Subcutaneous adipose tissue (tissue), 4 donors: Measurements from ENCODE around the gene MPP7. TPM values are rescaled to one million over a fixed set of nuclear protein-coding genes. Genes with fewer than 3 reads are reported as not detected.

ENCODE experiments used
- CTCF ChIP-seq: fragments of 450-650 bp; IDR thresholded peaks from one replicate; pipeline ENCODE4 v1.5.1; 2016; ENCODE audit warnings: low read depth, mild to moderate bottlenecking, control low read depth, antibody characterized with exemption, moderate library complexity
- total RNA-seq, 4 donors: library from RNA; depleted of rRNA; stranded (reverse); fragments of >200 nt; gene quantifications; one replicate each; pipeline ENCODE4 v1.1.0, GENCODE V29; 2016

MPP7 gene
- 1 to 10 TPM; 2.2 to 3.3 (median 2.5) TPM for total RNA-seq

GRCh38 chr10:28302638-28303488 lies at the start of gene MPP7:
Gene MPP7, minus strand, starts transcription at chr10:28303064. Its CDS starts 64,460 bp downstream, at chr10:28238604.
- TF ChIP-seq CTCF, result no peak

- TF ChIP-seq CTCF, result no peak
These were observed 47.0 kb upstream of the MPP7 start for GRCh38 chr10:28349892-28350291.

GRCh38 chr10:28343987-28344895 lies 41.4 kb upstream of the MPP7 start:
- TF ChIP-seq CTCF, result no peak

GRCh38 chr10:28343252-28343651 lies 40.4 kb upstream of the MPP7 start:
- no peak for TF ChIP-seq CTCF

GRCh38 chr10:28332726-28333125 lies 29.9 kb upstream of the MPP7 start:
- no peak for TF ChIP-seq CTCF

- no peak for TF ChIP-seq CTCF
These were observed 29.0 kb upstream of the MPP7 start for GRCh38 chr10:28331841-28332240.

GRCh38 chr10:28331066-28331465 lies 28.2 kb upstream of the MPP7 start:
- no peak for TF ChIP-seq CTCF
